Panc1 (cell line): ENCODE data around the gene PPARG. TPM values are rescaled to one million over a fixed set of nuclear protein-coding genes. Genes with fewer than 3 reads are reported as not detected.
"Not testable (repeated sequence)": the region's sequence is repeated elsewhere in the genome, so short reads cannot be mapped to it uniquely, and the experiment has no call there.

Source experiments
- ATAC-seq: fragments of 200-7000 bp; cut with Tn5 transposase; 2 replicates; pipeline ENCODE4 v1.9.1; 2020; ENCODE audit warnings: mild to moderate bottlenecking, moderate library complexity
- BruUV-seq: library from RNA; stranded (reverse); fragments of 400-500 nt; replicated peaks from 2 replicates; lab custom pipeline; 2021; lab: Mats Ljungman, UMichigan
- CTCF ChIA-PET: fragments of 300-600 bp; sonication (Branson Sonifier 250); formaldehyde crosslinking; loops from one replicate; lab custom pipeline; 2022; ENCODE audit warnings: antibody characterized with exemption; lab: Charles Lee
- POLR2A ChIA-PET: fragments of 300-600 bp; sonication (Branson Sonifier 250); formaldehyde crosslinking; loops from one replicate; lab custom pipeline; 2022; ENCODE audit warnings: antibody characterized with exemption; lab: Charles Lee
- DNase-seq: peaks from one replicate; pipeline ENCODE4 v3.0.0-alpha.2; 2010; ENCODE audit warnings: low read depth, low spot score
- H3K27ac ChIP-seq: 2 replicates; pipeline ENCODE4 v1.5.1; 2011; ENCODE audit warnings: mild to moderate bottlenecking, low read length, inconsistent platforms
- H3K27me3 ChIP-seq: fragments of 200-500 bp; sonication (Bioruptor generic); 2 replicates; pipeline ENCODE4 v1.6.0; 2014; ENCODE audit warnings: low read length, inconsistent platforms; ENCODE audit not compliant: control insufficient read depth, insufficient read depth
- H3K36me3 ChIP-seq: fragments of 200-500 bp; sonication (Bioruptor generic); 2 replicates; pipeline ENCODE4 v1.5.1; 2014; ENCODE audit warnings: inconsistent platforms, mild to moderate bottlenecking, low read length, moderate library complexity; ENCODE audit not compliant: control insufficient read depth, insufficient read depth
- H3K4me1 ChIP-seq: 2 replicates; pipeline ENCODE4 v1.5.1; 2011; ENCODE audit warnings: inconsistent platforms, mild to moderate bottlenecking, low read length, moderate library complexity; ENCODE audit not compliant: control insufficient read depth, insufficient read depth
- H3K4me3 ChIP-seq, 2 experiments: 2 replicates each; pipeline ENCODE4 v1.5.1; 2011 to 2012; ENCODE audit warnings: low read depth in 2 of 2, low read length in 2 of 2, mild to moderate bottlenecking in 2 of 2, inconsistent platforms in 1 of 2, moderate library complexity in 1 of 2
- H3K9me3 ChIP-seq: fragments of 200-500 bp; sonication (Bioruptor generic); 2 replicates; pipeline ENCODE4 v1.5.1; 2014; ENCODE audit warnings: low read depth, mild to moderate bottlenecking, inconsistent platforms, low read length, moderate library complexity; ENCODE audit not compliant: control insufficient read depth, insufficient read depth
- POLR2AphosphoS5 ChIP-seq: IDR thresholded peaks from 2 replicates; pipeline ENCODE4 v1.6.1; 2012; ENCODE audit warnings: mild to moderate bottlenecking, low read depth, low read length, moderate library complexity
- SIN3A ChIP-seq: IDR thresholded peaks from 2 replicates; pipeline ENCODE4 v1.6.1; 2012; ENCODE audit warnings: low read depth, mild to moderate bottlenecking, low read length, moderate library complexity, borderline replicate concordance; ENCODE audit not compliant: insufficient read depth
- TCF7L2 ChIP-seq: IDR thresholded peaks from 2 replicates; pipeline ENCODE4 v1.6.1; 2011; ENCODE audit warnings: mild to moderate bottlenecking, low read depth, low read length, inconsistent platforms
- in situ Hi-C: cut with HindIII; loops from 2 replicates; pipeline ENCODE4 v1.10.0; 2016; ENCODE audit warnings: low sequenced_read_pairs, low pct_unique_long_range_greater_than_20kb
- intact Hi-C: fragments of 100-400 bp; cut with micrococcal nuclease; formaldehyde crosslinking; loops from one replicate; pipeline ENCODE4 v1.10.0; 2022; ENCODE audit not compliant: unreplicated experiment
- total RNA-seq: library from RNA; stranded (reverse); gene quantifications from one replicate; pipeline ENCODE4 v1.2.1, GENCODE V29; 2021; ENCODE audit not compliant: unreplicated experiment
- TF ChIP-seq, protein P1 (sequence below): fragments of 450-650 bp; IDR thresholded peaks from 2 replicates; pipeline ENCODE4 v1.5.1; 2017; ENCODE audit warnings: mild to moderate bottlenecking
- TF ChIP-seq, protein P2 (sequence below), 2 experiments: IDR thresholded peaks; 2 replicates each; pipeline ENCODE4 v1.6.1; 2011 to 2012; ENCODE audit warnings: low read depth in 2 of 2, control low read depth in 1 of 2, low read length in 1 of 2, mild to moderate bottlenecking in 1 of 2, moderate library complexity in 1 of 2; ENCODE audit not compliant: insufficient read depth in 1 of 2

PPARG gene
- total RNA-seq, 1 experiment from 2014 or later: 88.1 TPM

DNA sequence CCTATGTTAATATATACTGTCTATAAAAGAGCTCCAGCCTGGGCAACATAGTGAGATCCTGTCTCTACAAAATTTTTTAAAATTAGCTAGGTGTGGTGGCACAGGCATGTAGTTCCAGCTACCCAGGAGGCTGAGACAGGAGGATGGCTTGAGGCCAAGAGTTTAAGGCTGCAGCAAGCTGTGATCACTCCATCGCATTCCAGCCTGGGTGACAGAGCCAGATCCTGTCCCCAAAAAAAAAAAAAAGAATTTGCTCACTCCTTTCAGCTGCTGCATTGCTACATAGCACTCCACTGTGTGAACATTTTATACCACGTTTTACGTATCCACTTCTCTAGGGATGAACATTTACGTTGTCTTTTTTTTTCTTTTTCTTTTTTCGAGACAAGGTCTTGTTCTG, 189.5 kb downstream of the PPARG start:
- in situ Hi-C loops: no loop called here
- no TSS peak for BruUV-seq
- no peak overlapping the region for H3K4me3 ChIP-seq
- ChIA-PET CTCF (no interaction called here), POLR2A (no interaction called here)
- no peaks in the 10 kb centered on the region for H3K36me3 ChIP-seq
- intact Hi-C loops: loop anchor here (2.0 to 10.0 kb wide), 3 partner anchors 34 to 184 kb away; no protein-coding TSS in a partner anchor
- no peaks in the 10 kb centered on the region for H3K9me3 ChIP-seq
- no peak for ATAC-seq
- no peak for DNase-seq
- TF ChIP-seq, protein P1, sequence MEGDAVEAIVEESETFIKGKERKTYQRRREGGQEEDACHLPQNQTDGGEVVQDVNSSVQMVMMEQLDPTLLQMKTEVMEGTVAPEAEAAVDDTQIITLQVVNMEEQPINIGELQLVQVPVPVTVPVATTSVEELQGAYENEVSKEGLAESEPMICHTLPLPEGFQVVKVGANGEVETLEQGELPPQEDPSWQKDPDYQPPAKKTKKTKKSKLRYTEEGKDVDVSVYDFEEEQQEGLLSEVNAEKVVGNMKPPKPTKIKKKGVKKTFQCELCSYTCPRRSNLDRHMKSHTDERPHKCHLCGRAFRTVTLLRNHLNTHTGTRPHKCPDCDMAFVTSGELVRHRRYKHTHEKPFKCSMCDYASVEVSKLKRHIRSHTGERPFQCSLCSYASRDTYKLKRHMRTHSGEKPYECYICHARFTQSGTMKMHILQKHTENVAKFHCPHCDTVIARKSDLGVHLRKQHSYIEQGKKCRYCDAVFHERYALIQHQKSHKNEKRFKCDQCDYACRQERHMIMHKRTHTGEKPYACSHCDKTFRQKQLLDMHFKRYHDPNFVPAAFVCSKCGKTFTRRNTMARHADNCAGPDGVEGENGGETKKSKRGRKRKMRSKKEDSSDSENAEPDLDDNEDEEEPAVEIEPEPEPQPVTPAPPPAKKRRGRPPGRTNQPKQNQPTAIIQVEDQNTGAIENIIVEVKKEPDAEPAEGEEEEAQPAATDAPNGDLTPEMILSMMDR: no peak
- TF ChIP-seq TCF7L2 (no peak), POLR2AphosphoS5 (no peak), SIN3A (no peak)
- TF ChIP-seq, protein P2, sequence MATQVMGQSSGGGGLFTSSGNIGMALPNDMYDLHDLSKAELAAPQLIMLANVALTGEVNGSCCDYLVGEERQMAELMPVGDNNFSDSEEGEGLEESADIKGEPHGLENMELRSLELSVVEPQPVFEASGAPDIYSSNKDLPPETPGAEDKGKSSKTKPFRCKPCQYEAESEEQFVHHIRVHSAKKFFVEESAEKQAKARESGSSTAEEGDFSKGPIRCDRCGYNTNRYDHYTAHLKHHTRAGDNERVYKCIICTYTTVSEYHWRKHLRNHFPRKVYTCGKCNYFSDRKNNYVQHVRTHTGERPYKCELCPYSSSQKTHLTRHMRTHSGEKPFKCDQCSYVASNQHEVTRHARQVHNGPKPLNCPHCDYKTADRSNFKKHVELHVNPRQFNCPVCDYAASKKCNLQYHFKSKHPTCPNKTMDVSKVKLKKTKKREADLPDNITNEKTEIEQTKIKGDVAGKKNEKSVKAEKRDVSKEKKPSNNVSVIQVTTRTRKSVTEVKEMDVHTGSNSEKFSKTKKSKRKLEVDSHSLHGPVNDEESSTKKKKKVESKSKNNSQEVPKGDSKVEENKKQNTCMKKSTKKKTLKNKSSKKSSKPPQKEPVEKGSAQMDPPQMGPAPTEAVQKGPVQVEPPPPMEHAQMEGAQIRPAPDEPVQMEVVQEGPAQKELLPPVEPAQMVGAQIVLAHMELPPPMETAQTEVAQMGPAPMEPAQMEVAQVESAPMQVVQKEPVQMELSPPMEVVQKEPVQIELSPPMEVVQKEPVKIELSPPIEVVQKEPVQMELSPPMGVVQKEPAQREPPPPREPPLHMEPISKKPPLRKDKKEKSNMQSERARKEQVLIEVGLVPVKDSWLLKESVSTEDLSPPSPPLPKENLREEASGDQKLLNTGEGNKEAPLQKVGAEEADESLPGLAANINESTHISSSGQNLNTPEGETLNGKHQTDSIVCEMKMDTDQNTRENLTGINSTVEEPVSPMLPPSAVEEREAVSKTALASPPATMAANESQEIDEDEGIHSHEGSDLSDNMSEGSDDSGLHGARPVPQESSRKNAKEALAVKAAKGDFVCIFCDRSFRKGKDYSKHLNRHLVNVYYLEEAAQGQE (IDR thresholded peaks at IDR 0.05; ENCODE audit: insufficient read depth in 1 of 2, low read depth in 2 of 2, low read length in 1 of 2): no peak
- peak overlapping the region; percentile 92 for H3K27ac ChIP-seq
- no peaks in the 10 kb centered on the region for H3K27me3 ChIP-seq
- H3K4me1 ChIP-seq: peaks cover 25% of the 10 kb centered on the region

DNA sequence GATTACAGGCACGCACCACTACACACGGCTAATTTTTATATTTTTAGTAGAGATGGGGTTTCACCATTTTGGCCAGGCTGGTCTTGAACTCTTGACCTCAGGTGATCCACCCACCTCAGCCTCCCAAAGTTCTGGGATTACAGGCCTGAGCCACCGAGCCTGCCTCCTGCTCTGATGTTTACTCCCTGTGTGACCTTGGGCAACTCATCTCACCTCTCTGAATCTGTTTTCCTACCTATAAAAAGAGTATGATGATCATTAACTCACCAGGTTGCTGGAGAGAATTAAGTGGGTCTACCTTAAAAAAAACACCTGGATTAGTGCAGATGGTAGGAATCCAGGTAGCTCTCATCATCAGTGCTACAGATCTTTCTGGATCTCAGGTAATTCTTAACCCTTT, 190.3 kb downstream of the PPARG start:
- in situ Hi-C loops, H3K27me3 ChIP-seq, DNase-seq, H3K9me3 ChIP-seq, BruUV-seq, H3K4me3 ChIP-seq, POLR2A ChIA-PET, H3K36me3 ChIP-seq, ATAC-seq: not testable (repeated sequence)
- intact Hi-C loops: loop anchor here (2.0 to 10.0 kb wide), 3 partner anchors 34 to 184 kb away; no protein-coding TSS in a partner anchor
- peak overlapping the region; percentile 92 for H3K27ac ChIP-seq
- CTCF ChIA-PET: interaction anchor here (0.6 to 1.3 kb wide), 4 partner anchors 11 to 344 kb away, joined by 3 to 7 read pairs (median 5); no protein-coding TSS in a partner anchor
- peaks cover 29% of the 10 kb centered on the region for H3K4me1 ChIP-seq

DNA sequence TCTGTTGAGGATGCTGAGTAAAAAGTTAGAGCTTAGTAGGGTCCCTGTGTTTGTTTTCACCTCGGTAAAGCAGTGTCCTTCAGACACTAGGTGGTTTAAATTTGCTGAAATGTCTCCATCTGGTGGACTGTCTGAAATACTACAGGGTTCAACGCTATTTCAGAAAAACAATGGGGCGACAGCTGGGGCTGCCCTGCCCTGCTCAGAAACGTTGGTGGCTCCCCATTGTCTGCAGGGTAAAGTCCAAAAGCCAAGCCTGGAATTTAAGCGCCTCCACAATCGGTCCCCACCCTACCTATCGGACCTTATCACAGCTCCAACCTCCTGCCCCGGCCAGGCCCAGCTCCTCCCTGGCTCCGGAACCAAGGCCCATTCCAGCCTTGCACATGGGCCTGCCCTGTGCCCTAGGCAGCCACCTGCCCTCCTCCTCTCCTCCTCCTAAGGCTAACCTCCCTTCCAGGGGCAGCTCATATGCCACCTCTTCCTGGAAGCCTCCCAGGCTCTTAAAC, 191.1 kb downstream of the PPARG start:
- no TSS peak for BruUV-seq
- no peak overlapping the region for H3K4me3 ChIP-seq
- DNase-seq (no peak), ATAC-seq (peak; percentile 65)
- intact Hi-C loops: loop anchor here (2.0 to 10.0 kb wide), 4 partner anchors 35 to 341 kb away; no protein-coding TSS in a partner anchor
- peaks cover 30% of the 10 kb centered on the region for H3K4me1 ChIP-seq
- H3K27me3 ChIP-seq: no peaks in the 10 kb centered on the region
- POLR2A ChIA-PET: interaction anchor here (0.6 kb wide), 2 partner anchors 184 to 488 kb away, joined by 3 read pairs; no protein-coding TSS in a partner anchor
- CTCF ChIA-PET: interaction anchor here (0.6 to 1.3 kb wide), 6 partner anchors 12 to 345 kb away, joined by 3 to 6 read pairs (median 3); no protein-coding TSS in a partner anchor
- peak overlapping the region; percentile 92 for H3K27ac ChIP-seq
- H3K9me3 ChIP-seq: no peaks in the 10 kb centered on the region
- peaks cover 5% of the 10 kb centered on the region; the same call in 1 of the 2 replicates for H3K36me3 ChIP-seq
- in situ Hi-C loops: no loop called here
- TF ChIP-seq POLR2AphosphoS5 (no peak), TCF7L2 (no peak), SIN3A (no peak)
- TF ChIP-seq, protein P2 (IDR thresholded peaks at IDR 0.05; ENCODE audit: insufficient read depth in 1 of 2, low read depth in 2 of 2, low read length in 1 of 2): no peak
- TF ChIP-seq, protein P1: peak; percentile 71
